Neutrophil (primary cell): Measurements from ENCODE around the gene TSR3.

ENCODE experiments used
- H3K27ac ChIP-seq: fragments of 200-600 bp; sonication (generic); 2 replicates; pipeline ENCODE4 v1.5.1; 2016; ENCODE audit warnings: mild to moderate bottlenecking, moderate library complexity
- H3K27me3 ChIP-seq: fragments of 200-600 bp; sonication (generic); 2 replicates; pipeline ENCODE4 v1.6.0; 2016; ENCODE audit warnings: mild to moderate bottlenecking
- H3K36me3 ChIP-seq: fragments of 200-600 bp; sonication (generic); 2 replicates; pipeline ENCODE4 v1.5.1; 2017
- H3K4me1 ChIP-seq, 2 experiments: fragments of 200-600 bp in 1 of 2; sonication (generic) in 1 of 2; 1 replicate in 1 of 2; 2 replicates in 1 of 2; pipeline versions ENCODE4 v1.5.1 to v1.6.1; 2013 to 2016; ENCODE audit warnings: low read depth in 1 of 2, low read length in 1 of 2, mild to moderate bottlenecking in 1 of 2, moderate library complexity in 1 of 2; ENCODE audit not compliant: control insufficient read depth in 1 of 2, insufficient read depth in 1 of 2
- H3K4me3 ChIP-seq, 2 experiments: fragments of 200-600 bp in 1 of 2; sonication (generic) in 1 of 2; 1 replicate in 1 of 2; 2 replicates in 1 of 2; pipeline ENCODE4 v1.5.1; 2013 to 2016; ENCODE audit warnings: low read depth in 1 of 2, low read length in 1 of 2, mild to moderate bottlenecking in 1 of 2, moderate library complexity in 1 of 2
- H3K9me3 ChIP-seq: fragments of 200-600 bp; sonication (generic); 2 replicates; pipeline ENCODE4 v1.5.1; 2016
- CTCF ChIP-seq: fragments of 200-600 bp; sonication (generic); IDR thresholded peaks from 2 replicates; pipeline ENCODE4 v1.5.1; 2016; ENCODE audit warnings: antibody characterized with exemption

Gene TSR3

GRCh38 chr16:1354815-1355540 lies 3.3 kb upstream of the TSR3 start:
- no peak overlapping the region for H3K4me3 ChIP-seq
- H3K27me3 ChIP-seq, result no peaks in the 10 kb centered on the region
- H3K36me3 ChIP-seq, result peaks cover 29% of the 10 kb centered on the region
- H3K4me1 ChIP-seq, result peaks cover 24 to 26% of the 10 kb centered on the region in 2 experiments
- no peak for TF ChIP-seq CTCF
- H3K9me3 ChIP-seq, result no peaks in the 10 kb centered on the region
- no peak overlapping the region for H3K27ac ChIP-seq

GRCh38 chr16:1351215-1351581 lies 480 bp downstream of the TSR3 start:
- H3K27me3 ChIP-seq, result no peaks in the 10 kb centered on the region
- H3K27ac ChIP-seq, result peak overlapping the region; percentile 87
- H3K4me1 ChIP-seq, result peaks cover 24 to 26% of the 10 kb centered on the region in 2 experiments
- no peaks in the 10 kb centered on the region for H3K9me3 ChIP-seq
- H3K36me3 ChIP-seq, result peaks cover 34% of the 10 kb centered on the region
- TF ChIP-seq CTCF, result no peak
- peak overlapping the region; percentile 88 to 94 for H3K4me3 ChIP-seq

GRCh38 chr16:1350691-1351090 lies 987 bp downstream of the TSR3 start:
- TF ChIP-seq CTCF, result no peak
- H3K9me3 ChIP-seq, result no peaks in the 10 kb centered on the region
- peak overlapping the region; percentile 87 for H3K27ac ChIP-seq
- H3K36me3 ChIP-seq, result peaks cover 34% of the 10 kb centered on the region
- peaks cover 2% of the 10 kb centered on the region for H3K27me3 ChIP-seq
- H3K4me1 ChIP-seq, result peaks cover 24 to 26% of the 10 kb centered on the region in 2 experiments
- peak overlapping the region; percentile 88 to 94 for H3K4me3 ChIP-seq

- H3K4me3 ChIP-seq, result no peak overlapping the region
- TF ChIP-seq CTCF, result no peak
- H3K4me1 ChIP-seq, result peaks cover 24 to 26% of the 10 kb centered on the region in 2 experiments
- no peak overlapping the region for H3K27ac ChIP-seq
- peaks cover 34% of the 10 kb centered on the region for H3K36me3 ChIP-seq
- H3K27me3 ChIP-seq, result peaks cover 3% of the 10 kb centered on the region
- no peaks in the 10 kb centered on the region for H3K9me3 ChIP-seq
These were observed 1.7 kb downstream of the TSR3 start for GRCh38 chr16:1349951-1350350.

GRCh38 chr16:1349351-1349750 lies 2.3 kb downstream of the TSR3 start:
- no peak for TF ChIP-seq CTCF
- H3K27me3 ChIP-seq, result peaks cover 3% of the 10 kb centered on the region
- H3K9me3 ChIP-seq, result no peaks in the 10 kb centered on the region
- H3K36me3 ChIP-seq, result peaks cover 34% of the 10 kb centered on the region
- no peak overlapping the region for H3K4me3 ChIP-seq
- H3K27ac ChIP-seq, result no peak overlapping the region
- H3K4me1 ChIP-seq, result peaks cover 24 to 26% of the 10 kb centered on the region in 2 experiments
